Measurements from ENCODE around the gene RSAD1.

Gene RSAD1

DNA sequence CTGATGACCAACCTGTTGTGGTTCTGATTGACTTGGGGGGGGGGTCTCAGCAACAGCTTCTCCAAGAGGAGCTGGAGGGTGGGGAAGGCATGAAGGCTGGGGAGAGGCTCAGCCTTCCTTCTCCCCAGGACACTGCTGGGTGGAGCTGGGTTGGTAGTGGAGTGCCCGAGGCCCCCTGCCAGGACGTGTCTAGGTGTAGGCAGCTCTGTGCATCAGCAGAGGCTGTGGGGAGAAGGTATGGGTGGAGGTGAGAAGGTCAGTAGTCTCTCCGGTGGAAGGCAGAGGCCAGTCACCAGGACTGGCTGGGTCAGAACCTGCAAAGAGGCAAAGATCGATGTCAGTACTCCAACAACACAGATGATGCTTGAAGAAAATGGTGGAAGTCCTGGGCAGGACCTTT is 13.9 kb upstream of the RSAD1 start:
- Mint-ChIP-seq H3K9me3 (no peaks in the 10 kb centered on the region), H3K27me3 (peaks cover 18 to 19% of the 10 kb centered on the region in 2 donors), H3K4me1 (peaks cover 14 to 21% of the 10 kb centered on the region in 2 donors), H3K36me3 (peaks cover 10 to 12% of the 10 kb centered on the region in 2 donors), H3K4me3 (no peak overlapping the region), H3K27ac (peak overlapping the region; percentile 14)
- no peak for ATAC-seq (replicated peaks)
- DNase-seq = no peak

DNA sequence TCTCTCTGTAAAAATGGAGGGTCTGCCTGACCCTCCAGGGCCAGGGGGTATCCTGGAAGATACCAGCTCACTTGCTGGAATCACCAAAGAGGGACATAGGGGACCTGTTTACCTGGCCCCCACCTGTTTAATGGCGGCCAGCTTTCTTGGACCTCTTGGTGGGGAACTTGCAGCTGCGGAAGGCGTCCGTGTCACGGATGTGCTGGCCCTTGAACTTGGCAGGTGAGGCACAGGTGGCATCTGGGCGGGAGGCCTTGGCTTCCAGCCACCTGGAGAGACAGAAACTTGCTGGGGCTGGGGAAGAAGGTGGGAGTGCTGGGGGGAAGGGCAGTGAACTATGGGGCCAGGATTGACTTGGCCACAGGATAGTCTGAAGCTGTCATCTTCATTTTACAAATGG is 13.5 kb upstream of the RSAD1 start:
- Mint-ChIP-seq H3K36me3 (peaks cover 10 to 12% of the 10 kb centered on the region in 2 donors), H3K27me3 (peaks cover 18 to 24% of the 10 kb centered on the region in 2 donors), H3K27ac (no peak overlapping the region), H3K4me1 (peaks cover 13 to 17% of the 10 kb centered on the region in 2 donors), H3K4me3 (no peak overlapping the region), H3K9me3 (no peaks in the 10 kb centered on the region)
- DNase-seq = no peak
- ATAC-seq (replicated peaks) = no peak

GRCh38 chr17:50465635-50466034 is 13.0 kb upstream of the RSAD1 start:
- H3K27me3 Mint-ChIP-seq = peaks cover 18 to 26% of the 10 kb centered on the region in 2 donors
- DNase-seq = no peak
- no peak for ATAC-seq (replicated peaks)
- no peak overlapping the region for H3K27ac Mint-ChIP-seq
- no peaks in the 10 kb centered on the region for H3K9me3 Mint-ChIP-seq
- H3K4me3 Mint-ChIP-seq = no peak overlapping the region
- H3K4me1 Mint-ChIP-seq = peaks cover 13 to 17% of the 10 kb centered on the region in 2 donors
- peaks cover 10 to 12% of the 10 kb centered on the region in 2 donors for H3K36me3 Mint-ChIP-seq

DNA sequence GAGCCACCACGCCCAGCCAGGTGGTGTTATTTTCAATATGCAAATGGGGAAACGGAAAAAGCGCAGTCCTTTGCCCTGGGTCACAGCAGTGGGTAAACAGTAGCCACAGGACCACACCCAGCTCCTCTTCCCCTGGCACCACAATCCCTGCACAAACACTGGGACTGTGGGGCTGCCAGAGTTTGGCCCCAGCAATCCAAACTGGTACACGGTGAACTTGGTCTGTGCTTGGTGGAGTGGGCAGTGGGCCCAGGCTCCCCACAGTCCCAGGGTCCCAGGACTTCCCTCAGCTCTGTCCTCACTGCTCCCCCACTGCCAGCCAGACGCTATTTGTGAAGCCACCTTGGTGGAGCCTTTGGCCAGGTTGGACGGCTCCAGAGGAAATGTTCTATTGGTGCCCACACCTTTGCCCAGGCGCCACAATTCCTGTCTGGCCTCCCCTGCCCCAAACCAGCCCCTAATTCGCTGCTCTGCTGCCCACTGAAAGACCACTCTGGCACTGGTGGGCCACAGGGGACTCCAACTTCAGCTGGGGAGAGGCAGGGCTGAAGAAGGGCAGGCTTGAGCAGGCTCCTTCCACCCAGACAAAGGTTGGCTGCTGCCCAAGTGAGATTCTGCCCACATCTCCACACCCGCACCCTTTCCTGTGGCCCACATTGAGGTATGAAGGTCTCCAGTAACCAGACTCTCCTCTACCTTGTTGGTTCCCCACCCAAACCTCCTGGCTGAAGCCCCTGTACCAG is 12.1 kb upstream of the RSAD1 start:
- peak overlapping the region; percentile 42 for H3K27ac Mint-ChIP-seq

DNA sequence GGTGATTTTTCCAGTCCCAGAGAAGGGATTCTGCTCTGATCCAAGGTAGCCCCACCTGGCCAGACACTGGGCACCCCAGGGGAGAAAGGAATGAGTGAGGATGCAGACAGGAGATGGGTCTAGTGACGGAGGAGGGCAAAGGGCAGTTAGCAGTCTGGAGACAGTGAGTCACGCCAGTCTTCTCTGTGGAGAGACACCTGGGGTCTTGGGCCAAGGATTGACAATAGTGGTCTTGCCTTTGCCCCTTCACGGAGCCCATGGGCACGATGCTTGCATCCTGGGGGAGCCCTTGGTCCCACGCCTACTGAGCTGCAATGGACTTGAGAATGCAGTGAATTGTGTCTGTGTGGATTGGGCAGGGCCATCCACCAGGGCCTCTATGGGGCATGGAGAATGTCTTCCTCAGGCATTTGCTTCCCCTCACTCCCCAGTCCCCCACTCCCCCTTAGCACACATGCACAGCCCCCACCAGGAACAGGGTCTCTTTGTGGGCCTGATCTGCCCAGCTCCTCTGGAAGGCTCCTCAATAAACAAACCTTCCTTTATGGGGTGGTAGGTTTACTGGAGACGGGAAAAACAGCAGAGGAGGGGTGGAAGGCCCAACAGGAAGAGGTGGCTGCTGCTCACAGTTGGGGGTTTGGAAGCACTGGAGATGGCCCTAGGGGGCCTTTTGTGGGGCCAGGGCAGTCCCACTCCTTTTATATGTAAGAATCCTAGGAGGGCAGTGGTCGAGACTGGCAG is 11.4 kb upstream of the RSAD1 start:
- Mint-ChIP-seq H3K36me3 (peaks cover 6 to 16% of the 10 kb centered on the region in 2 donors), H3K9me3 (no peaks in the 10 kb centered on the region), H3K27ac (peak overlapping the region; percentile 20), H3K4me3 (peak overlapping the region in 1 of 2 donors; percentile 33), H3K4me1 (peaks cover 11 to 12% of the 10 kb centered on the region in 2 donors), H3K27me3 (peaks cover 18 to 26% of the 10 kb centered on the region in 2 donors)
- DNase-seq (no peak), ATAC-seq (replicated peaks) (no peak)

More for the DNA sequence above, 12.1 kb upstream of the RSAD1 start:
- no peaks in the 10 kb centered on the region for H3K9me3 Mint-ChIP-seq
- peaks cover 18 to 26% of the 10 kb centered on the region in 2 donors for H3K27me3 Mint-ChIP-seq
- ATAC-seq (replicated peaks) = no peak
- DNase-seq = no peak
- H3K4me3 Mint-ChIP-seq = no peak overlapping the region
- H3K36me3 Mint-ChIP-seq = peaks cover 9 to 12% of the 10 kb centered on the region in 2 donors
- peaks cover 12 to 16% of the 10 kb centered on the region in 2 donors for H3K4me1 Mint-ChIP-seq

GRCh38 chr17:50467855-50468303 is 10.8 kb upstream of the RSAD1 start:
- ATAC-seq (replicated peaks) (no peak), DNase-seq (no peak)
- Mint-ChIP-seq H3K4me3 (peak overlapping the region; percentile 47 to 58), H3K36me3 (peaks cover 6 to 16% of the 10 kb centered on the region in 2 donors), H3K27ac (peak overlapping the region; percentile 76), H3K27me3 (peaks cover 18 to 26% of the 10 kb centered on the region in 2 donors), H3K9me3 (no peaks in the 10 kb centered on the region), H3K4me1 (peaks cover 11 to 12% of the 10 kb centered on the region in 2 donors)

DNA sequence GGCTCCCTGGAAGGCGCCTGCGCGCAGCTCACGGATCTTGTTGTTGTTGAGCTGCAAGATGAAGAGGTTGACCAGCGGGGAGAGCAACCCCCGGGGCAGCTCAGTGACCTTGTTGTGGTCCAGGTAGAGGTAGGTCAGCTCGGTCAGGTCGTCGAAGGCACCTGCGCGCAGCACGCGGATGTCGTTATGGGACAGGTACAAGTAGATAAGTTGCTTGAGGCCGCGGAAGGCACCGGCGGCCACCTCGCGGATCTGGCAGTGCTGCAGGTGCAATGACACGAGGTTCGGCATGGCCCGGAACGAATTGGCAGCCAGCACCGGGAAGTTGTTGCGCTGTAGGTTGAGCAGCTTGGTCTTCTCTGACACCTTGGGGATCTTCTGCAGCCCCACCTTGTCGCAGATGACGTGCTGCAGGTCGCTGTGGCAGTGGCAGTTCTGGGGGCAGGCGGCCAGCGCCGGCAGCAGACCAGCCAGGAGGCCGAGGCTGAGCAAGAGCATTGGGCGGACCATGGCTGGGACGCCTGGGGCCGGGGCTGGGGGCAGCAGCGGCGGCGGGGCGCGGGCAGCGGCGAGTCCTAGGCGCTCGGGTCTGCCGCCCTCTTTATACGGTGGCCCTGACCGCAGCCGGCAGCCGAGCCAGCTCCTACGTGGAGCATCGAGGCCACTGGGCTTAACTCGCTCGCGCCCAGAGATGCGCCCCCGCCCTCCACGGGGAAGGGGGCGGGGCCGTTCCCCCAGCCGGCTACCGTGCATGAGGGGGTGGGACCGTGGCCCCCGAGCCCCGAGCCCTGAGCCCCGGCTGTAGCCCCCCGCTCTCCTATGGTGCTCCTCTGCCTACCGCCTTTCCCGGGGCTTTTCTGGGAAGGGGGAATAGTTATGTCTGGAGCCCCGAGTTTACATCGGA is 10.1 kb upstream of the RSAD1 start, which contains the start of gene CHAD:
Gene CHAD (minus strand): TSS at position 577 of the 904 bp plus-strand sequence. CDS start 67 bp downstream, at position 510.
- DNase-seq = no peak
- Mint-ChIP-seq H3K27ac (peak within 1 kb of the TSS; percentile 76), H3K27me3 (peaks cover 18 to 26% of the 10 kb centered on the region in 2 donors), H3K4me3 (peak within 1 kb of the TSS; percentile 47 to 58), H3K36me3 (peaks cover 6 to 17% of the 10 kb centered on the region in 2 donors), H3K4me1 (peaks cover 11 to 12% of the 10 kb centered on the region in 2 donors), H3K9me3 (no peaks in the 10 kb centered on the region)
- ATAC-seq (replicated peaks) = peak; percentile 44 to 62

- Mint-ChIP-seq H3K4me3 (peak overlapping the region; percentile 47 to 56), H3K27ac (no peak overlapping the region), H3K9me3 (no peaks in the 10 kb centered on the region), H3K4me1 (peaks cover 11 to 12% of the 10 kb centered on the region in 2 donors), H3K36me3 (peaks cover 8 to 22% of the 10 kb centered on the region in 2 donors), H3K27me3 (peaks cover 18 to 26% of the 10 kb centered on the region in 2 donors)
- ATAC-seq (replicated peaks) = peak; percentile 14 to 37
- no peak for DNase-seq
Measured at GRCh38 chr17:50469208-50469605, 9.5 kb upstream of the RSAD1 start.

- peaks cover 6 to 19% of the 10 kb centered on the region in 2 donors for H3K36me3 Mint-ChIP-seq
- no peak for DNase-seq
- peaks cover 11 to 12% of the 10 kb centered on the region in 2 donors for H3K4me1 Mint-ChIP-seq
- H3K27ac Mint-ChIP-seq = no peak overlapping the region
- no peak for ATAC-seq (replicated peaks)
- peak overlapping the region; percentile 47 to 56 for H3K4me3 Mint-ChIP-seq
- H3K27me3 Mint-ChIP-seq = peaks cover 18 to 26% of the 10 kb centered on the region in 2 donors
- H3K9me3 Mint-ChIP-seq = no peaks in the 10 kb centered on the region
Measured at GRCh38 chr17:50469671-50470305, 8.9 kb upstream of the RSAD1 start.

DNA sequence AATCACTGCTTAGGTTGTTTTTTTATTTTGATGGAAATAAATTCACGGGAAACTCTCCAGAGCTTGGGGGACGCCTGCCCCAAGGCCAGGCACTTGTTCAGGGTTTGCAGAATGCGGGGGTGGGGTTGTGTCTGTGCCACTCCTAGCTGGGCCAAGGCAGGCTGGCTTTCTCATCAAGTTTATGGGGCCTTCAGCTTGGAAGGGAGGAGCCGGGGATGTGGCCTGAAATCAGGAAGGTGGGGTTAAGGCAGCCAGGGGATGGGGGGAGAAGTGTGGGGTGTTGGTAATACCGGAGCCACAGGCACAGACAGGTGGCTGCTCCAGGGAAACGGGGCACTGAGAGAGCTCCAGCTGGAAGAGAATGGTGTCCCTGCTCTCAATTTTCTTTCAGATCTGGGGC is 8.2 kb upstream of the RSAD1 start:
- peaks cover 11 to 12% of the 10 kb centered on the region in 2 donors for H3K4me1 Mint-ChIP-seq
- peaks cover 18 to 26% of the 10 kb centered on the region in 2 donors for H3K27me3 Mint-ChIP-seq
- no peaks in the 10 kb centered on the region for H3K9me3 Mint-ChIP-seq
- peak overlapping the region; percentile 3 for H3K27ac Mint-ChIP-seq
- H3K36me3 Mint-ChIP-seq = peaks cover 4 to 12% of the 10 kb centered on the region in 2 donors
- no peak for DNase-seq
- ATAC-seq (replicated peaks) = no peak
- H3K4me3 Mint-ChIP-seq = no peak overlapping the region

GRCh38 chr17:50471009-50471905 is 7.4 kb upstream of the RSAD1 start:
- Mint-ChIP-seq H3K36me3 (peaks cover 4 to 10% of the 10 kb centered on the region in 2 donors), H3K9me3 (no peaks in the 10 kb centered on the region), H3K4me3 (peak overlapping the region in 1 of 2 donors; percentile 8), H3K27ac (peak overlapping the region; percentile 3), H3K4me1 (peaks cover 12% of the 10 kb centered on the region in 2 donors), H3K27me3 (peaks cover 19 to 26% of the 10 kb centered on the region in 2 donors)
- ATAC-seq (replicated peaks) (no peak), DNase-seq (no peak)

DNA sequence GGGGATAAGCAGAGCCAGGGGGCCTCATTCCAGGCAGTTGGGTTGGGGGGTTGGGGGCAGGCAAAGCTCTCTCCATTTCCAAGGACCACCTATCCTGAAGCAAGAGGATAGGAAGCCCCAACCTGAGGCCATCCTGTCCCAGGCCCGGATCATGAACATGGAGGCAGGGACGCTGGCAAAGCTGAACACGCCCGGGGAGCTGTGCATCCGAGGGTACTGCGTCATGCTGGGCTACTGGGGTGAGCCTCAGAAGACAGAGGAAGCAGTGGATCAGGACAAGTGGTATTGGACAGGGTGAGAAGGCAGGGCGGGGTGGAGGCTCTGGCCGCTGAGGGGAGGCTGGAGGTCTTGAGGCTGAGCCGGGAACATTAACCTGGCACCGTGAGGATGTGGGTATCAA is 6.4 kb upstream of the RSAD1 start:
- H3K4me3 Mint-ChIP-seq = no peak overlapping the region
- H3K4me1 Mint-ChIP-seq = peaks cover 6 to 10% of the 10 kb centered on the region in 2 donors
- ATAC-seq (replicated peaks) = no peak

More for the DNA sequence above, 6.4 kb upstream of the RSAD1 start:
- Mint-ChIP-seq H3K36me3 (peaks cover 2 to 10% of the 10 kb centered on the region in 2 donors), H3K9me3 (no peaks in the 10 kb centered on the region), H3K27me3 (peaks cover 17 to 26% of the 10 kb centered on the region in 2 donors), H3K27ac (no peak overlapping the region)
- no peak for DNase-seq
